Measurements from ENCODE around the gene SIM2.

The SIM2 gene

GRCh38 chr21:36749935-36750575 lies 51.1 kb downstream of the SIM2 start:
- in situ Hi-C loops (cut with HindIII; ENCODE audit: low sequenced_read_pairs) = no loop called here
- no peak for TF ChIP-seq CTCF (IDR thresholded peaks at IDR 0.05; ENCODE audit: low read depth, low read length)
- no peak overlapping the region for H3K4me3 ChIP-seq (ENCODE audit: low read depth, low read length)
- peak; percentile 65 for DNase-seq (ENCODE audit: low read depth, low spot score)

GRCh38 chr21:36750576-36750959 lies 51.7 kb downstream of the SIM2 start:
- no peak for DNase-seq (ENCODE audit: low read depth, low spot score)
- in situ Hi-C loops (cut with HindIII; ENCODE audit: low sequenced_read_pairs) = no loop called here
- no peak for TF ChIP-seq CTCF (IDR thresholded peaks at IDR 0.05; ENCODE audit: low read depth, low read length)
- no peak overlapping the region for H3K4me3 ChIP-seq (ENCODE audit: low read depth, low read length)

- no peak for TF ChIP-seq CTCF (IDR thresholded peaks at IDR 0.05; ENCODE audit: low read depth, low read length)
- no peak overlapping the region for H3K4me3 ChIP-seq (ENCODE audit: low read depth, low read length)
- in situ Hi-C loops (cut with HindIII; ENCODE audit: low sequenced_read_pairs) = no loop called here
- no peak for DNase-seq (ENCODE audit: low read depth, low spot score)
Measured at GRCh38 chr21:36751383-36751782, 52.5 kb downstream of the SIM2 start.

GRCh38 chr21:36753556-36753955 lies 54.6 kb downstream of the SIM2 start:
- no peak for TF ChIP-seq CTCF (IDR thresholded peaks at IDR 0.05; ENCODE audit: low read depth, low read length)
- H3K4me3 ChIP-seq (ENCODE audit: low read depth, low read length) = no peak overlapping the region
- DNase-seq (ENCODE audit: low read depth, low spot score) = peak; percentile 85
- in situ Hi-C loops (cut with HindIII; ENCODE audit: low sequenced_read_pairs) = no loop called here

GRCh38 chr21:36754241-36754898 lies 55.5 kb downstream of the SIM2 start:
- DNase-seq (ENCODE audit: low read depth, low spot score) = peak; percentile 79
- H3K4me3 ChIP-seq (ENCODE audit: low read depth, low read length) = no peak overlapping the region
- TF ChIP-seq CTCF (IDR thresholded peaks at IDR 0.05; ENCODE audit: low read depth, low read length) = peak; percentile 3
- in situ Hi-C loops (cut with HindIII; ENCODE audit: low sequenced_read_pairs) = no loop called here

- H3K4me3 ChIP-seq (ENCODE audit: low read depth, low read length) = no peak overlapping the region
- no peak for TF ChIP-seq CTCF (IDR thresholded peaks at IDR 0.05; ENCODE audit: low read depth, low read length)
- in situ Hi-C loops (cut with HindIII; ENCODE audit: low sequenced_read_pairs) = no loop called here
- DNase-seq (ENCODE audit: low read depth, low spot score) = no peak
Measured at GRCh38 chr21:36756527-36756926, 57.6 kb downstream of the SIM2 start.
